Left ventricle myocardium inferior (tissue), 1 donor: ENCODE measurements around the gene C20orf144. TPM values are rescaled to one million over a fixed set of nuclear protein-coding genes. Genes with fewer than 3 reads are reported as not detected.

ENCODE experiments used
- DNase-seq: peaks from one replicate; pipeline ENCODE4 v3.0.0-alpha.2; 2020
- H3K27ac ChIP-seq: fragments of 200-600 bp; replicated peaks from 2 replicates; pipeline ENCODE4 v1.8.0; 2021
- H3K27me3 ChIP-seq: fragments of 200-600 bp; 2 replicates; pipeline ENCODE4 v1.8.0; 2021; ENCODE audit warnings: low read depth
- H3K36me3 ChIP-seq: fragments of 200-600 bp; 2 replicates; pipeline ENCODE4 v1.8.0; 2021
- H3K4me1 ChIP-seq: fragments of 200-600 bp; 2 replicates; pipeline ENCODE4 v1.8.0; 2021
- H3K4me3 ChIP-seq: fragments of 200-600 bp; 2 replicates; pipeline ENCODE4 v1.8.0; 2021; ENCODE audit warnings: mild to moderate bottlenecking, moderate library complexity
- H3K9me3 ChIP-seq: fragments of 200-600 bp; replicated peaks from 2 replicates; pipeline ENCODE4 v1.8.0; 2021
- CTCF ChIP-seq: fragments of 200-600 bp; IDR thresholded peaks from 2 replicates; pipeline ENCODE4 v1.8.0; 2021; ENCODE audit warnings: antibody characterized with exemption, mild to moderate bottlenecking, borderline replicate concordance
- intact Hi-C: fragments of 100-400 bp; cut with micrococcal nuclease; formaldehyde crosslinking; loops from one replicate; pipeline ENCODE4 v1.11.0; 2022
- total RNA-seq: library from RNA; stranded (reverse); fragmentation: NEBNext Ultra II Directional; extraction: Animal tissue kit (Norgen Biotek cat#: 25700); gene quantifications from one replicate; pipeline ENCODE4 v1.2.1, GENCODE V29; 2021
- donor health status: DM: no; HTN: yes; CAD: no; lungs with severe emphysema.

Gene C20orf144
- total RNA-seq, 1 donor from 2014 or later, result not detected

- H3K36me3 ChIP-seq, result peaks cover 63% of the 10 kb centered on the region
- intact Hi-C loops, result no loop called here
- no peaks in the 10 kb centered on the region for H3K4me1 ChIP-seq
- H3K27ac ChIP-seq, result no peak overlapping the region
- no peak overlapping the region for H3K4me3 ChIP-seq
- H3K27me3 ChIP-seq, result no peaks in the 10 kb centered on the region
- no peak for DNase-seq
- TF ChIP-seq CTCF, result no peak
- no peaks in the 10 kb centered on the region for H3K9me3 ChIP-seq
Observed at GRCh38 chr20:33709398-33709797, 47.3 kb downstream of the C20orf144 start.

DNA sequence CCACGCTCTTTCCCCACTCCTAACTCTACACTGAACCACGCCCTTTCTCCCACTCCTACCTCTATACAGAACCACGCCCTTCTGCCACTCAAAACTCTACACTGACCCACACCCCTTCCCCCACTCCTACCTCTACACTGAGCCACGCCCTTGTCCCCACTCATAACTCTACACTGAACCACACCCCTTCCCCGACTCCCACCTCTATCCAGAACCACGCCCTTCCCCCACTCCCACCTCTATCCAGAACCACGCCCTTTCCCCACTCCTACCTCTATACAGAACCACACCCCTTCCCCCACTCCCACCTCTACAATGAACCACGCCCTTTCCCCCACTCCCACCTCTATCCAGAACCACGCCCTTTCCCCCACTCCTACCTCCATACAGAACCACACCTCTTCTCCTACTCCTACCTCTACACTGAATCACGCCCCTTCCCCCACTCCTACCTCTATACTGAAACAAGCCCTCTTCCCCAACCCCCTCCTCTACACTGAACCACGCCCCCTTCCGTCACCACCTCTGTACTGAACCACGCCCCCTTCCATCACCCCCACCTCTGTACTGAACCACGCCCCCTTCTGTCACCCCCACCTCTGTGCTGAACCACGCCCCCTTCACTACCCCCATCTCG is 47.9 kb downstream of the C20orf144 start:
- intact Hi-C loops, result no loop called here
- Histone ChIP-seq H3K27ac (no peak overlapping the region), H3K9me3 (no peaks in the 10 kb centered on the region), H3K4me3 (no peak overlapping the region), H3K27me3 (no peaks in the 10 kb centered on the region), H3K4me1 (no peaks in the 10 kb centered on the region), H3K36me3 (peaks cover 65% of the 10 kb centered on the region)
- no peak for DNase-seq
- TF ChIP-seq CTCF, result no peak

DNA sequence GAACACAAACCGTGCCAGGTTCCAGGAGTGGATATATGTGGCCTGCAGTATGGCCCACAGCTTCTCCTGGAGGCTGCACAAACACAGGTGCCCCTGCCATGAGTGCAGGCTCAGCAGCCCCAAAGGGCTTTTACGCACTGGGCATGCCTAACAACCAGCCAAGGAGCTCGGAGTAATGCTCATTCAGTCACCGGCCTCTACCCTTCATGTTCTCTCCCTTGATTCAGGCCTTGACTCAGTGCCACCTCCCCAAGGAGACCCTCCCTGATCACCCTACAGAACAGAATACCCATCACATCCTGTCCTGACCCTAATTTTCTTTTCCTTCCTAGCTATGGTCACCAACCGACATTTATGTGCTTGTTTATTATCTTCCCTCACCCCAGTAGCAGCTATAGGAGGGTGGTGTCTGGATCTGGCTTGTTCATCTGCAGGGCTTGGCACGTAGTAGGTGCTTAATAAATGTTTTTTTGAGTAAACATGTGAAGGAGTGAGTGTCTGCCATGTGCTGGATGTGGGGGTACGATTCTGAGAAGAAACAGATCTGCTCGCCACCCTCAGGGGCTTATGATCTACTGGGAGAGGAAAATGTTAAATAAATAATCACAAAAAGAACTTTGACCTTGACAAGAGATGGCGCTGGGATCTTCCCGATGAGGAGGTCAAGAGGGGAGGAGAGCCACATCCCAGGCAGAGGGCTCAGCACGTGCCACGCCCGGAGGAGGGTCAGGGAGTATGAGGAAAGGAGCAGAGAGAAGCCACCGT is 48.7 kb downstream of the C20orf144 start:
- no peaks in the 10 kb centered on the region for H3K27me3 ChIP-seq
- H3K27ac ChIP-seq, result no peak overlapping the region

DNA sequence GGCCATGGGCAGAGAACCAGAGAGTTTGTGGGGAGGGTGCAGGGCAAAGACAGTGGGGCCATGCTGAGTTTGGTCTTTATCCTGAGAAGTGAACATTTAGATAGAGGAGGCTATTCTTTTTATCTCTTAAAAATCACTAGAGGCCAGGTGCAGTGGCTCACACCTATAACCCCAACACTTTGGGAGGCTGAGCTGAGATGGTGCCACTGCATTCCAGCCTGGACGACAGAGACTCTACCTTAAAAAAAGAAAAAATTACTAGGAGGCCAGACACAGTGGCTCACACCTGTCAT is 49.3 kb downstream of the C20orf144 start:
- DNase-seq, result no peak
- no peak overlapping the region for H3K4me3 ChIP-seq
- no peaks in the 10 kb centered on the region for H3K27me3 ChIP-seq
- no peak for TF ChIP-seq CTCF
- no peak overlapping the region for H3K27ac ChIP-seq
- no peaks in the 10 kb centered on the region for H3K9me3 ChIP-seq
- intact Hi-C loops, result no loop called here
- H3K4me1 ChIP-seq, result no peaks in the 10 kb centered on the region
- peaks cover 59% of the 10 kb centered on the region for H3K36me3 ChIP-seq

More for the DNA sequence above, 48.7 kb downstream of the C20orf144 start:
- intact Hi-C loops, result no loop called here
- TF ChIP-seq CTCF, result no peak
- Histone ChIP-seq H3K4me1 (no peaks in the 10 kb centered on the region), H3K4me3 (no peak overlapping the region), H3K36me3 (peaks cover 61% of the 10 kb centered on the region), H3K9me3 (no peaks in the 10 kb centered on the region)
- DNase-seq, result no peak

Other genes starting within 250 kb of the C20orf144 start
- 202 TPM for gene SNTA1, start 218.6 kb upstream of the C20orf144 start, total RNA-seq
- gene CBFA2T2, start 172.2 kb upstream of the C20orf144 start, total RNA-seq, result 10.7 TPM
- gene ACTL10, start 4.6 kb downstream of the C20orf144 start, total RNA-seq, result 0.22 TPM
- 81.3 TPM for gene NECAB3, start 12.1 kb downstream of the C20orf144 start, total RNA-seq
- gene E2F1, start 24.1 kb downstream of the C20orf144 start, total RNA-seq, result 1.2 TPM
- 13.5 TPM for gene PXMP4, start 58.0 kb downstream of the C20orf144 start, total RNA-seq
- 1.8 TPM for gene ZNF341, start 69.7 kb downstream of the C20orf144 start, total RNA-seq
- gene CHMP4B, start 149.0 kb downstream of the C20orf144 start, total RNA-seq, result 104 TPM